Mesendoderm (in vitro differentiated cells): ENCODE data around the gene ABCC5.
"Not testable (repeated sequence)": the region's sequence is repeated elsewhere in the genome, so short reads cannot be mapped to it uniquely, and the experiment has no call there.

ENCODE experiments used
- DNase-seq: peaks from one replicate; pipeline ENCODE4 v3.0.0; 2013
- H2AK5ac ChIP-seq: 2 replicates; pipeline ENCODE4 v1.6.1; 2013; ENCODE audit warnings: low read length, inconsistent platforms
- H2BK120ac ChIP-seq: 2 replicates; pipeline ENCODE4 v1.6.1; 2013; ENCODE audit warnings: low read depth, mild to moderate bottlenecking, low read length, moderate library complexity, mixed read lengths
- H2BK15ac ChIP-seq: replicated peaks from 2 replicates; pipeline ENCODE4 v1.6.1; 2013; ENCODE audit warnings: low read depth, mild to moderate bottlenecking, moderate library complexity
- H2BK5ac ChIP-seq: 2 replicates; pipeline ENCODE4 v1.6.1; 2013; ENCODE audit warnings: low read length, inconsistent platforms
- H3K18ac ChIP-seq: 2 replicates; pipeline ENCODE4 v1.6.1; 2013; ENCODE audit warnings: mild to moderate bottlenecking, low read length, mixed read lengths
- H3K23ac ChIP-seq: one replicate; pipeline ENCODE4 v1.6.1; 2013; ENCODE audit warnings: low read length
- H3K27ac ChIP-seq: 2 replicates; pipeline ENCODE4 v1.5.1; 2013; ENCODE audit warnings: low read depth, mild to moderate bottlenecking, inconsistent platforms, low read length, moderate library complexity
- H3K27me3 ChIP-seq: 2 replicates; pipeline ENCODE4 v1.6.1; 2013; ENCODE audit warnings: low read length, control low read depth, mild to moderate bottlenecking, inconsistent platforms; ENCODE audit not compliant: insufficient read depth, poor library complexity
- H3K36me3 ChIP-seq: 2 replicates; pipeline ENCODE4 v1.6.1; 2013; ENCODE audit warnings: low read length, inconsistent platforms; ENCODE audit not compliant: control insufficient read depth, insufficient read depth
- H3K4ac ChIP-seq: one replicate; pipeline ENCODE4 v1.6.1; 2013; ENCODE audit warnings: low read depth, mild to moderate bottlenecking, low read length, moderate library complexity
- H3K4me1 ChIP-seq: 2 replicates; pipeline ENCODE4 v1.6.1; 2013; ENCODE audit warnings: low read depth, low read length, inconsistent platforms; ENCODE audit not compliant: control insufficient read depth
- H3K4me2 ChIP-seq: 2 replicates; pipeline ENCODE4 v1.6.1; 2013; ENCODE audit warnings: low read length
- H3K4me3 ChIP-seq: 2 replicates; pipeline ENCODE4 v1.5.1; 2013; ENCODE audit warnings: mild to moderate bottlenecking, low read length
- H3K56ac ChIP-seq: one replicate; pipeline ENCODE4 v1.6.1; 2013; ENCODE audit warnings: low read length
- H3K79me1 ChIP-seq: 2 replicates; pipeline ENCODE4 v1.6.1; 2013; ENCODE audit warnings: low read length, inconsistent platforms
- H3K79me2 ChIP-seq: 2 replicates; pipeline ENCODE4 v1.6.1; 2013; ENCODE audit warnings: mild to moderate bottlenecking, low read length; ENCODE audit not compliant: control insufficient read depth, insufficient read depth
- H3K9ac ChIP-seq: 2 replicates; pipeline ENCODE4 v1.6.1; 2013; ENCODE audit warnings: low read length, inconsistent platforms
- H4K5ac ChIP-seq: one replicate; pipeline ENCODE4 v1.6.1; 2013; ENCODE audit warnings: low read length
- H4K8ac ChIP-seq: one replicate; pipeline ENCODE4 v1.6.1; 2013; ENCODE audit warnings: low read depth, mild to moderate bottlenecking, control low read depth, low read length, moderate library complexity
- WGBS: extraction: QIAGEN DNeasy Blood & Tissue Kit; methylation state at CpG from one replicate; pipeline ENCODE4 v1.1.7; 2013; ENCODE audit warnings: low lambda C conversion rate, missing lambda C conversion rate; ENCODE audit not compliant: insufficient coverage; ENCODE audit errors: extremely low coverage; 5-methylcytosine and 5-hydroxymethylcytosine counted together

Gene ABCC5

DNA sequence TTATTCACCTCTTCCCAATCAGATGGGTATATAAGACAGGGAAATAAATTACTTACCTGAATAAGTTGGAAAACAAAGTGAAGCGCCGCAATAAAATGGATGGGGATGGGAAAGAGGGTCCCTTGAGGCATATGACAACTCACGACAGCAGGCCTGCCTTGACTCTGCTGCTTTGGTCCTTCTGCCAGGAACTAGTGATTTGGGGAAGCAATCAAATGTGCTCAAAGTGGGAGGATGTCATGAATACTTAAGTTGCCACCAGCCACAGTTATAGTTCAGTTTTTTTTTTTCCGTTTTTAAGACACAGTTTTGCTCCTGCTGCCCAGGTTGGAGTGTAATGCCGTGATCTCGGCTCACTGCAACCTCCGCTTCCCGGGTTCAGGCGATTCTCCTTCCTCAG lies 137.6 kb downstream of the ABCC5 start:
- no peak overlapping the region for H3K56ac ChIP-seq
- no peak overlapping the region for H3K4me2 ChIP-seq
- H3K79me2 ChIP-seq = peaks cover 55% of the 10 kb centered on the region
- H3K4ac ChIP-seq = no peak overlapping the region
- no peak overlapping the region for H2BK120ac ChIP-seq
- H3K4me1 ChIP-seq = peaks cover 3% of the 10 kb centered on the region
- no peak overlapping the region for H3K4me3 ChIP-seq
- no peak overlapping the region for H4K5ac ChIP-seq
- H3K27ac ChIP-seq = no peak overlapping the region
- no peak overlapping the region for H2BK5ac ChIP-seq
- no peak overlapping the region for H3K23ac ChIP-seq
- no peaks in the 10 kb centered on the region for H3K27me3 ChIP-seq
- no peak overlapping the region for H2AK5ac ChIP-seq
- DNase-seq = no peak
- WGBS = no CpG with 5 or more reads among the region's 9 CpGs
- peaks cover 9% of the 10 kb centered on the region for H3K79me1 ChIP-seq
- no peak overlapping the region for H2BK15ac ChIP-seq
- no peaks in the 10 kb centered on the region for H3K36me3 ChIP-seq
- H3K9ac ChIP-seq = no peak overlapping the region
- H3K18ac ChIP-seq = no peak overlapping the region
- no peak overlapping the region for H4K8ac ChIP-seq

DNA sequence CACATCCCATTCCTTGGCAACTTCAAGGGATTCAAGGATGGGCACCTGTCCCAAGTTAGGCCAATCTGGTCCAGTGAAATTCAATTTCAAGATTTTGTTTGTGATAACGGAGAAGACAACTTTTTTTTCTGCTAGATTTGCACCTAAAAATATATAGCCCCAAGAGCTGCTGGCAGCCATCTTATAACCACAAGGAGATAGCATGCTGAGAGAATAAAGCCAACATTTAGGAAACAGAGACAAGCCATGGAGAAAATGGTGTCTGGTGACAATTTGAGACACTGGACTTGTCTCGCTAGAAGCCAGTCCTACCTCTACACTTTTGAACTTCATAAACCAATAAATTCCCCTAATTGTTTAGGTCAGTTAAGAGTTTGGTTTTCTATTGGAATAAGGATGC lies 138.4 kb downstream of the ABCC5 start:
- peaks cover 7% of the 10 kb centered on the region for H3K79me1 ChIP-seq
- no peak for DNase-seq
- H3K4me1 ChIP-seq = peaks cover 3% of the 10 kb centered on the region
- no peak overlapping the region for H4K5ac ChIP-seq
- H2AK5ac ChIP-seq = no peak overlapping the region
- H3K4me3 ChIP-seq = no peak overlapping the region
- H3K27ac ChIP-seq = no peak overlapping the region
- no peak overlapping the region for H3K56ac ChIP-seq
- no peak overlapping the region for H2BK120ac ChIP-seq
- H2BK15ac ChIP-seq = no peak overlapping the region
- no CpG with 5 or more reads among the region's 2 CpGs for WGBS
- H3K23ac ChIP-seq = no peak overlapping the region
- H3K4ac ChIP-seq = no peak overlapping the region
- H2BK5ac ChIP-seq = no peak overlapping the region
- H3K27me3 ChIP-seq = no peaks in the 10 kb centered on the region
- no peak overlapping the region for H3K9ac ChIP-seq
- no peak overlapping the region for H3K4me2 ChIP-seq
- H3K36me3 ChIP-seq = no peaks in the 10 kb centered on the region
- H3K79me2 ChIP-seq = peaks cover 58% of the 10 kb centered on the region
- H4K8ac ChIP-seq = no peak overlapping the region
- H3K18ac ChIP-seq = no peak overlapping the region

DNA sequence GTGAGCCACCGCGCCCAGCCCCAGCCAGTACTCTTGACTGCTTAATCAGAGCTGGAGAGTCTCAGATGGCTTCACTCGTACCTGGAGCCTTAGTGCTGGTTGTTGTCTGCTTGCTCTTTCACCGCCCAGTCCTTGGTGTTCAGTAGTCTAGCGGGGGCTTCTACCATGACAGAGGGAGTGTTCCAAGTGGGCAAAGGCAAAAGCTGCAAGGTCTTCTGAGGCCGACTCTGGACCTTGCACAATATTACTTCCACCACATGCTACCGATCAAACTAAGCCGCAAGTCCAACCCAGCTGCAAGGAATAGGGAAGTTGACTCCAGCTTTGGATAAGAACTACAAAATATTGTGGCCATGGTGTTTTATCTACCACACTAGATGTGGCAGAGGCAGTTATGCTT lies 139.6 kb downstream of the ABCC5 start:
- no peak overlapping the region for H4K5ac ChIP-seq
- no CpG with 5 or more reads among the region's 8 CpGs for WGBS

DNA sequence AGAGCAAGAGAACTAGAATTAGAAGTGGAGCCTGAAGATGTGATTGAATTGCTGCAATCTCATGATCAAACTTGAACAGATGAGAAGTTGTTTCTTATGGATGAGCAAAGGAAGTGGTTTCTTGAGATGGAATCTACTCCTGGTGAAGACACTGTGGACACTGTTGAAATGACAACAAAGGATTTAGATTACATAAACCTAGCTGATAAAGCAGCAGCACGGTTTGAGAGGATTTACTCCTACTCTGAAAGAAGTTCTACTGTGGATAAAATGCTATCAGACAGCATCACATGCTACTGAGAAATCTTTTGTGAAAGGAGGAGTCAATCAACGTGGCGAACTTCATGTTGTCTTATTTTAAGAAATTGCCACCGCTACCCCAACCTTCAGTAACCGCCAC lies 140.5 kb downstream of the ABCC5 start:
- H2BK120ac ChIP-seq, H2AK5ac ChIP-seq, DNase-seq, H3K4ac ChIP-seq, H3K4me3 ChIP-seq, H4K5ac ChIP-seq, H3K4me2 ChIP-seq, H3K23ac ChIP-seq, H4K8ac ChIP-seq, H3K18ac ChIP-seq, H2BK5ac ChIP-seq, H3K9ac ChIP-seq, H3K27me3 ChIP-seq, H3K36me3 ChIP-seq, H3K27ac ChIP-seq, H2BK15ac ChIP-seq, H3K4me1 ChIP-seq, H3K56ac ChIP-seq: not testable (repeated sequence)
- no CpG with 5 or more reads among the region's 5 CpGs for WGBS
- peaks cover 11% of the 10 kb centered on the region for H3K79me1 ChIP-seq
- H3K79me2 ChIP-seq = peaks cover 51% of the 10 kb centered on the region

More for the DNA sequence above, 139.6 kb downstream of the ABCC5 start:
- Histone ChIP-seq H3K4me3 (no peak overlapping the region), H3K4ac (no peak overlapping the region), H2BK120ac (no peak overlapping the region), H3K4me1 (no peaks in the 10 kb centered on the region), H2BK15ac (no peak overlapping the region), H3K27ac (no peak overlapping the region), H3K23ac (no peak overlapping the region), H4K8ac (no peak overlapping the region), H2AK5ac (no peak overlapping the region), H3K27me3 (no peaks in the 10 kb centered on the region), H3K56ac (no peak overlapping the region), H3K18ac (no peak overlapping the region), H3K4me2 (no peak overlapping the region), H3K36me3 (no peaks in the 10 kb centered on the region), H2BK5ac (no peak overlapping the region), H3K9ac (no peak overlapping the region), H3K79me1 (peaks cover 11% of the 10 kb centered on the region), H3K79me2 (peaks cover 55% of the 10 kb centered on the region)
- no peak for DNase-seq

DNA sequence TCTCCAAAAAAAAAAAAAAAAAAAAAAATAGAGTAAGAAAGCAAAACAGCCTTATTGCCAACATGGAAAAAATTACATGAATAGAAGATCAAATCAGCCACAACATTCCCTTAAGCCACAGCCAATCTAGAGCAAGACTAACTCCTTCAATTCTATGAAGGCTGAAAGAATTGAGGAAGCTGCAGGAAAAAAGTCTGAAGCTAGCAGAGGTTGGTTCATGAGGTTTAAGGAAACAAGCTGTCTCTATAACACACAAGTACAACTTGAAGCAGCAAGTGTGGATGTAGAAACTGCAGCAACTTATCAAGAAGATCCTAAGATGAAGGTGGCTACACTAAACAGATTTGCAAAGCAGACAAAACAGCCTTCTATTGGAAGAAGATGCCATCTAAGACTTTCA lies 142.3 kb downstream of the ABCC5 start:
- no peak for DNase-seq
- H3K4ac ChIP-seq = no peak overlapping the region
- no peak overlapping the region for H2BK15ac ChIP-seq
- H3K27ac ChIP-seq = no peak overlapping the region
- H4K5ac ChIP-seq = no peak overlapping the region
- no peak overlapping the region for H2BK5ac ChIP-seq
- no peak overlapping the region for H3K9ac ChIP-seq
- no peaks in the 10 kb centered on the region for H3K27me3 ChIP-seq
- no peak overlapping the region for H4K8ac ChIP-seq
- H2BK120ac ChIP-seq = no peak overlapping the region
- peaks cover under 1% of the 10 kb centered on the region for H3K36me3 ChIP-seq
- no peak overlapping the region for H3K56ac ChIP-seq
- peaks cover 15% of the 10 kb centered on the region for H3K79me1 ChIP-seq
- H3K4me2 ChIP-seq = no peak overlapping the region
- no peaks in the 10 kb centered on the region for H3K4me1 ChIP-seq
- H3K23ac ChIP-seq = no peak overlapping the region
- H3K79me2 ChIP-seq = peaks cover 45% of the 10 kb centered on the region
- H3K18ac ChIP-seq = no peak overlapping the region
- H3K4me3 ChIP-seq = no peak overlapping the region
- H2AK5ac ChIP-seq = no peak overlapping the region

DNA sequence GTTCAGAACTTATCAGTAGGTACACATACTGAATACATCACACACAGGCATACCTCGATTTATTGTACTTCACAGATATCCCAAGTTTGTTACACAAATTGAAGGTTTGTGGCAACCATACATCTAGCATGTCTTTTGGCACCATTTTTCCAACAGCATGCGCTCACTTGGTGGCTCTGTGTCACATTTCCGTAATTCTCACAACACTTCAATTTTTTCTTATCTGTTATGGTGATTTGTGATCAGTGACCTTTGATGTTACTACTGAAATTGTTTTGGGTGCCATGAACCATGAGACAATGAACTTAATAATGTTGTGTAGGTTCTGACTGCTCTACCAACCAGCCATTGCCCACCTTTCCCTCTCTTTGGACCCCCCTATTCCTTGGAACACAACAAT lies 143.8 kb downstream of the ABCC5 start:
- Histone ChIP-seq H2AK5ac (no peak overlapping the region), H3K4ac (no peak overlapping the region), H2BK120ac (no peak overlapping the region), H3K9ac (no peak overlapping the region), H3K27me3 (no peaks in the 10 kb centered on the region), H4K8ac (no peak overlapping the region), H3K79me2 (peaks cover 37% of the 10 kb centered on the region), H2BK5ac (no peak overlapping the region), H3K56ac (no peak overlapping the region), H3K27ac (no peak overlapping the region), H3K23ac (no peak overlapping the region), H3K4me3 (no peak overlapping the region), H3K79me1 (peaks cover 16% of the 10 kb centered on the region), H2BK15ac (no peak overlapping the region), H4K5ac (no peak overlapping the region), H3K36me3 (peaks cover 1% of the 10 kb centered on the region), H3K4me1 (no peaks in the 10 kb centered on the region), H3K4me2 (no peak overlapping the region), H3K18ac (no peak overlapping the region)
- WGBS = no CpG with 5 or more reads among the region's 3 CpGs
- no peak for DNase-seq
